ENCODE measurements around the gene GPATCH2. TPM values are rescaled to one million over a fixed set of nuclear protein-coding genes. Genes with fewer than 3 reads are reported as not detected.

GPATCH2 gene
- total RNA-seq, 4 donors from 2014 or later = 8.6 to 248 (median 18.4) TPM

DNA sequence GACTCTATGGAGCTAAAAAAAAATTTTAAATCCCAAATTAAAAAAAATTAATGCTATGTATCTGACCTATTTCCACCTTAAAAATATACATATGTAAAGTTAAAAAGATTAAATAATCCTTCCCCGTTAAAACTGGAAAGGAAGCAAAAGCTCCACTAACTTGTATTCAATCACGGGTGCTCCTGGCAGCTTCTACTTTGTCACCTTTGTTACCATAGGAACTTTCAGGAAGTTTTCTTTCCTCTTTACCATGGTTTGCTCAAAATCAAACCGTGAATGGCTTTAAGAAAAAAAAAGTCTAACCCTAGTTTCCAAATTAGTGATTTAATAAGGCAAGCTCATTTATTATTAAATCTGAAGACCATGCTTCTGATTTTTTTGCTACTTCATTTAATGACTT, 3.5 kb downstream of the GPATCH2 start:
- WGBS, 2 donors (ENCODE audit: low coverage in 1 of 2) = 22 to 25% methylated on average over 3 of the region's 3 CpGs

DNA sequence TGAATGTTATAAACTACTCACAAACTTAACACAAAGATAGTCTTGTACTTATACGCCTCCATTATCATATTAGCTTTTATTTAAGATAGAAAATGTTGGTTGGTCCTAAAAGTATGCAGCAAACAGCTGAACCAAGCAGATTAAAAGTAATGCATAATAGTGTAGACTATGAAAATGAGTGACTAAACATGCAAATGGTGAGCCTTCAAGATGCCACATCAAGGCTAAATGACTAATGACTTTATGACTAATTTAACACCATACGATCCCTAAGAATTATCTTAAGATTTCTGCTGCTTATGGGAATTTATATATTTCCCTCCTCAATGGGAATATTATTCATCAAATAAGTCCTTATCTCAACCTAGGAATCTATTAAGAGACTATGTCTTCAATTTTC, 4.6 kb downstream of the GPATCH2 start:
- intact Hi-C loops (cut with DNase I; ENCODE audit: low total_unique reads) = no loop called here
- in situ Hi-C loops (cut with MboI; ENCODE audit: low pct_ligation_motif_present in 1 of 4, low pct_unique_long_range_greater_than_20kb in 1 of 4, low sequenced_read_pairs in 3 of 4) = no loop called here
- Histone ChIP-seq H3K4me3 (no peak overlapping the region), H3K27ac (no peak overlapping the region), H3K36me3 (no peaks in the 10 kb centered on the region), H3K9me3 (no peaks in the 10 kb centered on the region), H3K27me3 (no peaks in the 10 kb centered on the region), H3K4me1 (peaks cover 6 to 32% (median 26%) of the 10 kb centered on the region in 4 donors)
- no peak for DNase-seq
- TF ChIP-seq POLR2A (IDR thresholded peaks at IDR 0.05) = no peak
- no peak for TF ChIP-seq POLR2AphosphoS5 (IDR thresholded peaks at IDR 0.05)
- TF ChIP-seq EP300 (IDR thresholded peaks at IDR 0.05; ENCODE audit: low read depth) = no peak
- TF ChIP-seq, protein P1, sequence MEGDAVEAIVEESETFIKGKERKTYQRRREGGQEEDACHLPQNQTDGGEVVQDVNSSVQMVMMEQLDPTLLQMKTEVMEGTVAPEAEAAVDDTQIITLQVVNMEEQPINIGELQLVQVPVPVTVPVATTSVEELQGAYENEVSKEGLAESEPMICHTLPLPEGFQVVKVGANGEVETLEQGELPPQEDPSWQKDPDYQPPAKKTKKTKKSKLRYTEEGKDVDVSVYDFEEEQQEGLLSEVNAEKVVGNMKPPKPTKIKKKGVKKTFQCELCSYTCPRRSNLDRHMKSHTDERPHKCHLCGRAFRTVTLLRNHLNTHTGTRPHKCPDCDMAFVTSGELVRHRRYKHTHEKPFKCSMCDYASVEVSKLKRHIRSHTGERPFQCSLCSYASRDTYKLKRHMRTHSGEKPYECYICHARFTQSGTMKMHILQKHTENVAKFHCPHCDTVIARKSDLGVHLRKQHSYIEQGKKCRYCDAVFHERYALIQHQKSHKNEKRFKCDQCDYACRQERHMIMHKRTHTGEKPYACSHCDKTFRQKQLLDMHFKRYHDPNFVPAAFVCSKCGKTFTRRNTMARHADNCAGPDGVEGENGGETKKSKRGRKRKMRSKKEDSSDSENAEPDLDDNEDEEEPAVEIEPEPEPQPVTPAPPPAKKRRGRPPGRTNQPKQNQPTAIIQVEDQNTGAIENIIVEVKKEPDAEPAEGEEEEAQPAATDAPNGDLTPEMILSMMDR (IDR thresholded peaks at IDR 0.05) = no peak
- 83 to 88% methylated on average over 1 to 2 of the region's 2 CpGs for WGBS, 2 donors (ENCODE audit: low coverage in 1 of 2)

More for the DNA sequence above, 3.5 kb downstream of the GPATCH2 start:
- H3K27me3 ChIP-seq = no peaks in the 10 kb centered on the region
- no peaks in the 10 kb centered on the region for H3K9me3 ChIP-seq
- H3K36me3 ChIP-seq = no peaks in the 10 kb centered on the region
- no peak overlapping the region for H3K4me3 ChIP-seq
- no peak for DNase-seq
- no peak overlapping the region for H3K27ac ChIP-seq
- peaks cover 6 to 39% (median 31%) of the 10 kb centered on the region in 4 donors for H3K4me1 ChIP-seq
- intact Hi-C loops (cut with DNase I; ENCODE audit: low total_unique reads) (no loop called here), in situ Hi-C loops (cut with MboI; ENCODE audit: low pct_ligation_motif_present in 1 of 4, low pct_unique_long_range_greater_than_20kb in 1 of 4, low sequenced_read_pairs in 3 of 4) (no loop called here)
- TF ChIP-seq POLR2A (IDR thresholded peaks at IDR 0.05) = no peak

DNA sequence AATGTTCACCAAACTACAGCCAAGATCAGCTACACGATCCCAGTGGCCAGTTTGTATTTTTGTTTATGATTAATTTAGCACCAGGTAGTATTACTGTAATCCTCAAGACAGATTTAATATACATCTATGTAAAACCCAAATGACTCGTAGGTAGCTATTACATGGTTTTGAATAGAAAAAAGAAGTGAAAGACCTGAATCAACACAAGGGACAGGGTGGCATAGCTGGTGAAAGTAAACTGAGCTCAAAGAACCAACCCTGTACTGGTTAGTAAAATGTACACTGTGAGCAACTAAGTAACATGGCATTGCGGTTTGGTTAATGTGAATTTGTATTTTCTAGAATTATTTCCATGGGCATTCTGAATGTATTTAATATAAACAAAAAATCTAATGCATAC, 8.8 kb downstream of the GPATCH2 start:
- Histone ChIP-seq H3K27me3 (no peaks in the 10 kb centered on the region), H3K4me1 (no peaks in the 10 kb centered on the region), H3K4me3 (no peak overlapping the region), H3K9me3 (no peaks in the 10 kb centered on the region), H3K36me3 (peaks cover 0 to 13% (median 5%) of the 10 kb centered on the region in 4 donors), H3K27ac (no peak overlapping the region)
- WGBS, 2 donors (ENCODE audit: low coverage in 1 of 2) = 89 to 92% methylated on average over 3 of the region's 3 CpGs
- in situ Hi-C loops (cut with MboI; ENCODE audit: low pct_ligation_motif_present in 1 of 4, low pct_unique_long_range_greater_than_20kb in 1 of 4, low sequenced_read_pairs in 3 of 4) (no loop called here), intact Hi-C loops (cut with DNase I; ENCODE audit: low total_unique reads) (loop anchor here (5.0 kb wide), 1 partner anchor 545 kb away; no protein-coding TSS in a partner anchor)
- DNase-seq = no peak
- TF ChIP-seq, protein P1 (IDR thresholded peaks at IDR 0.05) = no peak
- TF ChIP-seq EP300 (IDR thresholded peaks at IDR 0.05; ENCODE audit: low read depth) (no peak), POLR2A (IDR thresholded peaks at IDR 0.05) (no peak), POLR2AphosphoS5 (IDR thresholded peaks at IDR 0.05) (no peak)

DNA sequence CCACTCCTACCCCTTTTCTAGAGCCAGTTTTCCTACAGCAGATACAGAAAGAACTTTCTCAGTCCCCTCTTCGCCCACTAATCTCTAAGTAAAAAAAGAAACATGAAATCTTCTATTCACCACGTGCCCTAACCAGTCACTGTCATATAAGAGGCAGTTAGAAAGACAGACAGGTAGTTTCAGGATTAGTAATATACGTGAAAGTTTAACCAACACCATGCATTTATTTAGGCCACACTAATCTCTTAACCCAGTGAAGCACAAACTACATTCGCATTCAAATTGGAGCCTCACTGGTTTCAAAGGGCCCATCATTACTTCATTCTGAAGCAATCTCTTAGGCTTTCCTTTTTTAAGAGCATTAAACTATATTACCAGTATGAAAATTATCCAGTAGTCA, 10.1 kb downstream of the GPATCH2 start:
- no peak for TF ChIP-seq POLR2A (IDR thresholded peaks at IDR 0.05)
- TF ChIP-seq EP300 (IDR thresholded peaks at IDR 0.05; ENCODE audit: low read depth) = no peak
- no peak for TF ChIP-seq POLR2AphosphoS5 (IDR thresholded peaks at IDR 0.05)
- TF ChIP-seq, protein P1 (IDR thresholded peaks at IDR 0.05) = no peak

DNA sequence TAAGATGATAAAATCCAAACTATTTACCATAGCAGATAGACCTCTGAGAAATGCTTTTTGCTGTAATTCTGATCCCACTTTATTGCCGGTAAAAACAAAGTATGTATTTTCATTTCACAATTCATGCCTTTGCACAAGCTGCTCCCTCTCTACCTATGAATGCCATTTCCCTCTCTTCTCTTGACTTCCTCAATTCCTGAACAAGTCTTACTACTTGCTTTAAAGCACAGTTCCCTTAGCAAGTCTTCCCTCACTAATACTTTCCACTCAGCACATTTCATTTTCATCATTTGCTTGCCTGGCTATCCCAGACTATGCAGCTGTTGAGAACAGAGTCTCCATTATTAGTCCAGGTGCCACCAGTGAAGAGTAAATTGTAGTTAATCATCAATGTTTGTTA, 13.8 kb downstream of the GPATCH2 start:
- no peaks in the 10 kb centered on the region for H3K9me3 ChIP-seq
- H3K4me1 ChIP-seq = no peaks in the 10 kb centered on the region
- peaks cover 0 to 13% (median 5%) of the 10 kb centered on the region in 4 donors for H3K36me3 ChIP-seq
- TF ChIP-seq, protein P1 (IDR thresholded peaks at IDR 0.05) = no peak
- TF ChIP-seq EP300 (IDR thresholded peaks at IDR 0.05; ENCODE audit: low read depth) (no peak), POLR2A (IDR thresholded peaks at IDR 0.05) (no peak), POLR2AphosphoS5 (IDR thresholded peaks at IDR 0.05) (no peak)
- no peak overlapping the region for H3K4me3 ChIP-seq
- intact Hi-C loops (cut with DNase I; ENCODE audit: low total_unique reads) (no loop called here), in situ Hi-C loops (cut with MboI; ENCODE audit: low pct_ligation_motif_present in 1 of 4, low pct_unique_long_range_greater_than_20kb in 1 of 4, low sequenced_read_pairs in 3 of 4) (no loop called here)
- no peaks in the 10 kb centered on the region for H3K27me3 ChIP-seq
- no peak for DNase-seq
- WGBS, 2 donors (ENCODE audit: low coverage in 1 of 2) = 84 to 88% methylated on average over 1 of the region's 1 CpG
- no peak overlapping the region for H3K27ac ChIP-seq

More for the DNA sequence above, 10.1 kb downstream of the GPATCH2 start:
- Histone ChIP-seq H3K4me1 (no peaks in the 10 kb centered on the region), H3K27me3 (no peaks in the 10 kb centered on the region), H3K27ac (no peak overlapping the region), H3K36me3 (peaks cover 0 to 13% (median 5%) of the 10 kb centered on the region in 4 donors), H3K4me3 (no peak overlapping the region), H3K9me3 (no peaks in the 10 kb centered on the region)
- no peak for DNase-seq
- 71 to 73% methylated on average over 4 of the region's 4 CpGs for WGBS, 2 donors (ENCODE audit: low coverage in 1 of 2)
- in situ Hi-C loops (cut with MboI; ENCODE audit: low pct_ligation_motif_present in 1 of 4, low pct_unique_long_range_greater_than_20kb in 1 of 4, low sequenced_read_pairs in 3 of 4) = no loop called here
- intact Hi-C loops (cut with DNase I; ENCODE audit: low total_unique reads) = loop anchor here (5.0 kb wide), 1 partner anchor 546 kb away; no protein-coding TSS in a partner anchor
